KMS-11 (cell line): Measurements from ENCODE around the gene MAPK8IP3.
"Not testable (repeated sequence)": the region's sequence is repeated elsewhere in the genome, so short reads cannot be mapped to it uniquely, and the experiment has no call there.

Experiments used
- H2AFZ ChIP-seq: fragments of 200-600 bp; sonication (generic); 2 replicates; pipeline ENCODE4 v1.6.1; 2016; ENCODE audit warnings: antibody characterized with exemption, mixed run types, low read depth
- H3K27ac ChIP-seq: fragments of 200-600 bp; sonication (generic); 2 replicates; pipeline ENCODE4 v1.6.1; 2016; ENCODE audit warnings: mild to moderate bottlenecking, mixed run types
- H3K27me3 ChIP-seq: fragments of 200-600 bp; sonication (generic); 2 replicates; pipeline ENCODE4 v1.6.1; 2017; ENCODE audit warnings: mild to moderate bottlenecking, low read depth, mixed run types, moderate library complexity; ENCODE audit not compliant: insufficient read depth
- H3K36me3 ChIP-seq: fragments of 200-600 bp; sonication (generic); 2 replicates; pipeline ENCODE4 v1.6.1; 2017; ENCODE audit warnings: mild to moderate bottlenecking, mixed run types; ENCODE audit not compliant: insufficient read depth
- H3K4me1 ChIP-seq: fragments of 200-600 bp; sonication (generic); 2 replicates; pipeline ENCODE4 v1.6.1; 2016; ENCODE audit warnings: mild to moderate bottlenecking, low read depth, mixed run types; ENCODE audit not compliant: poor library complexity, severe bottlenecking
- H3K4me2 ChIP-seq: fragments of 200-600 bp; sonication (generic); 2 replicates; pipeline ENCODE4 v1.7.0; 2016; ENCODE audit warnings: mild to moderate bottlenecking, mixed run types
- H3K4me3 ChIP-seq: fragments of 200-600 bp; sonication (generic); IDR thresholded peaks from 2 replicates; pipeline ENCODE4 v1.6.1; 2017; ENCODE audit warnings: low read depth, low read length, mixed read lengths; ENCODE audit not compliant: insufficient read depth
- H3K79me2 ChIP-seq: fragments of 200-600 bp; sonication (generic); 2 replicates; pipeline ENCODE4 v1.6.1; 2016; ENCODE audit warnings: low read depth, mixed run types; ENCODE audit not compliant: insufficient read depth
- H3K9ac ChIP-seq: fragments of 200-600 bp; sonication (generic); 2 replicates; pipeline ENCODE4 v1.6.1; 2016; ENCODE audit warnings: mild to moderate bottlenecking, mixed run types
- H4K20me1 ChIP-seq: fragments of 200-600 bp; sonication (generic); 2 replicates; pipeline ENCODE4 v1.6.1; 2016; ENCODE audit warnings: mild to moderate bottlenecking, mixed run types; ENCODE audit not compliant: insufficient read depth
- CTCF ChIP-seq: fragments of 200-600 bp; sonication (generic); conservative IDR thresholded peaks from 2 replicates; pipeline ENCODE4 v1.6.1; 2017; ENCODE audit warnings: low read depth, mild to moderate bottlenecking, antibody characterized with exemption, low read length, moderate library complexity, mixed read lengths

The MAPK8IP3 gene

GRCh38 chr16:1712791-1713261 is 6.8 kb downstream of the MAPK8IP3 start:
- Histone ChIP-seq H3K27me3 (no peaks in the 10 kb centered on the region), H4K20me1 (no peaks in the 10 kb centered on the region), H3K79me2 (peaks cover 65% of the 10 kb centered on the region), H2AFZ (no peak overlapping the region), H3K9ac (no peak overlapping the region), H3K4me1 (peaks cover 4% of the 10 kb centered on the region), H3K4me2 (no peak overlapping the region), H3K36me3 (no peaks in the 10 kb centered on the region), H3K4me3 (no peak overlapping the region), H3K27ac (no peak overlapping the region)
- TF ChIP-seq CTCF: no peak

DNA sequence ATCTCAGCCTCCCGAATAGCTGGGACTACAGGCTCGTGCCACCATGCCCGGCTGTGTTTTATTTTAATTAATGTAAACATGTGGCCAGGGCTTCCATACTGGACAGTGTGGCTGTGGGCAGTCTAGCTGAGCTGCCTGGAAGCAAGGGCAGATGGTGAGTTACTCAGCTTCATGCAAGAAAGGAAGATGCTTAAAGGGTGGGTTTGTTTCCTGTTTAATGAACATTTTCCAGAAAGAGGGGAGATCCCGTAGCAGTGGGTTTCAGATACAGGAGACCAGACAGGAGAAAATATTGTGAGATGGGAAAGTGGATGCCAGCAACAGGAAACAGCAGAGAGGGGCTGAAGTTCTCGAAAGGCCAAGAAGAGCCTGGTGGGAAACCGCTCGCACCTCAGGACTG is 7.3 kb downstream of the MAPK8IP3 start:
- H3K79me2 ChIP-seq: peaks cover 65% of the 10 kb centered on the region
- no peaks in the 10 kb centered on the region for H3K27me3 ChIP-seq
- H4K20me1 ChIP-seq: no peaks in the 10 kb centered on the region
- H3K4me2 ChIP-seq: no peak overlapping the region
- no peaks in the 10 kb centered on the region for H3K4me1 ChIP-seq
- no peak for TF ChIP-seq CTCF
- no peak overlapping the region for H3K9ac ChIP-seq
- H2AFZ ChIP-seq: no peak overlapping the region
- no peak overlapping the region for H3K4me3 ChIP-seq
- no peaks in the 10 kb centered on the region for H3K36me3 ChIP-seq
- H3K27ac ChIP-seq: no peak overlapping the region

DNA sequence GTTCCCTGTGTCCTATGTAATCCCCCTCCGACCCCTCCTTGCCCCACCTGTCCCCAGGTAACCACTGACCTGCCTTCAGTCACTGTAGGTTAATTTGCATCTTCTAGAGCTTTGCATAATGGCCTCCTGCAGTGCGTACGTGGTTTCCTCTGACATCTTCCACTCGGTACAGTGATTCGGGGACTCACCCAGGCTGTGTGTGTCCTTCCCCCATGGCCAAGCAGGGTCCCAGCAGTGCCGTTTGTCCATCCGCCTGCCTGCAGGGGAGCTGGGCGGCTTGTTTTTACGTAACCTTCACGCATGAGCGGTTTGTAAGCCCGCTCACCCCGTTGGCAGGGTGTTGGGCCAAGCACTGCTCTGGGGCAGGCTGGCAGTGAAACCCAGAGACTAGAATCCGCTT is 7.9 kb downstream of the MAPK8IP3 start:
- no peak overlapping the region for H3K4me2 ChIP-seq
- no peaks in the 10 kb centered on the region for H4K20me1 ChIP-seq
- no peaks in the 10 kb centered on the region for H3K4me1 ChIP-seq
- no peak overlapping the region for H3K4me3 ChIP-seq
- no peak for TF ChIP-seq CTCF
- no peak overlapping the region for H2AFZ ChIP-seq
- peaks cover 58% of the 10 kb centered on the region for H3K79me2 ChIP-seq
- no peaks in the 10 kb centered on the region for H3K27me3 ChIP-seq
- no peaks in the 10 kb centered on the region for H3K36me3 ChIP-seq
- no peak overlapping the region for H3K9ac ChIP-seq
- no peak overlapping the region for H3K27ac ChIP-seq

DNA sequence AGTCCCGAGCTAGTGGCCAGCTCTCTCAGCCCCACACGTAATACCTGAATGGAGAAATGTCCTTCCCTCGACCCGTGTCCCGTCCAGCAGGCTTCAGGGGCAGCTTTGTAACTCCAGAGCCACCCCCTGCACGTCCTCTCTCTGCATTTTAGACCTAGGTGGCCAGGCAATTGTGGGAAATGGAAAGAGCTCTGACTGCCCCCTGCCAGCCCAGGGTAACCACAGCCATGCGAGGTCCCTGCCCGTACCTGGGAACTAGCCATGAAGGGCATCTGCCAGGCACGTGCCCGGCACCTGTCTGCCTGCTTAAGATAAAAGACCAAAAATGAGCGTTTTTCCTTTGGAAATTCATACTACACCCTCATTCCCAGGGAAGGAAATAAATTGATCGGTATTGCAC is 9.2 kb downstream of the MAPK8IP3 start:
- no peaks in the 10 kb centered on the region for H3K36me3 ChIP-seq
- TF ChIP-seq CTCF: no peak
- peaks cover 46% of the 10 kb centered on the region for H3K79me2 ChIP-seq
- no peak overlapping the region for H3K4me2 ChIP-seq
- H3K9ac ChIP-seq: no peak overlapping the region
- no peak overlapping the region for H3K4me3 ChIP-seq
- H3K27ac ChIP-seq: no peak overlapping the region
- no peaks in the 10 kb centered on the region for H4K20me1 ChIP-seq
- no peak overlapping the region for H2AFZ ChIP-seq
- H3K4me1 ChIP-seq: no peaks in the 10 kb centered on the region
- no peaks in the 10 kb centered on the region for H3K27me3 ChIP-seq

GRCh38 chr16:1718236-1718635 is 12.2 kb downstream of the MAPK8IP3 start:
- Histone ChIP-seq H3K4me1 (peaks cover 24% of the 10 kb centered on the region), H3K79me2 (peaks cover 50% of the 10 kb centered on the region)
- H2AFZ ChIP-seq, H3K4me2 ChIP-seq, H3K27ac ChIP-seq, H3K36me3 ChIP-seq, H3K27me3 ChIP-seq, H3K4me3 ChIP-seq, H3K9ac ChIP-seq, H4K20me1 ChIP-seq: not testable (repeated sequence)

- H2AFZ ChIP-seq, H3K9ac ChIP-seq, H3K27ac ChIP-seq, H3K4me3 ChIP-seq, H3K27me3 ChIP-seq, H4K20me1 ChIP-seq, H3K4me2 ChIP-seq, H3K36me3 ChIP-seq: not testable (repeated sequence)
- H3K79me2 ChIP-seq: peaks cover 47% of the 10 kb centered on the region
- peaks cover 38% of the 10 kb centered on the region for H3K4me1 ChIP-seq
Measured at GRCh38 chr16:1719559-1720229, 13.7 kb downstream of the MAPK8IP3 start.
